Measurements from ENCODE around the gene RUSF1.

- TF ChIP-seq POLR2A (IDR thresholded peaks at IDR 0.05; ENCODE audit: low read length) (no peak), GATA1 (IDR thresholded peaks at IDR 0.05; ENCODE audit: low read depth, low read length) (no peak)
Measured at GRCh38 chr16:31489298-31489564, 19.0 kb downstream of the RUSF1 start.

All from erythroblast (primary cell).